ENCODE results near the gene SERPINH1.

- TF ChIP-seq CTCF (IDR thresholded peaks at IDR 0.05) (no peak), POLR2A (IDR thresholded peaks at IDR 0.05) (no peak)
Observed at GRCh38 chr11:75565916-75566762, 4.1 kb downstream of the SERPINH1 start.
